Tibial artery (tissue), 4 donors: ENCODE results near the gene OCA2.

ENCODE experiments used
- DNase-seq, 2 donors: peaks; one replicate each; pipeline ENCODE4 v3.0.0-alpha.2; 2019
- H3K27ac ChIP-seq, 2 donors: fragments of 200-600 bp; sonication (generic) in 1 of 2; 1 replicate in 1 of 2; 2 replicates in 1 of 2; pipeline ENCODE4 v1.5.1; 2018 to 2019; ENCODE audit warnings: mild to moderate bottlenecking in 1 of 2
- H3K27me3 ChIP-seq, 2 donors: fragments of 200-600 bp; sonication (generic) in 1 of 2; one replicate each; pipeline versions ENCODE4 v1.5.1 to v1.6.0; 2016 to 2019
- H3K36me3 ChIP-seq, 3 donors: fragments of 200-600 bp; sonication (generic) in 2 of 3; one replicate each; pipeline ENCODE4 v1.5.1; 2016 to 2019; ENCODE audit warnings: mild to moderate bottlenecking in 2 of 3
- H3K4me1 ChIP-seq, 4 donors: fragments of 200-600 bp; sonication (generic) in 2 of 4; 1 replicate in 3 of 4; 2 replicates in 1 of 4; pipeline ENCODE4 v1.5.1; 2016 to 2019
- H3K4me3 ChIP-seq, 2 donors: fragments of 200-600 bp; sonication (generic) in 1 of 2; 1 replicate in 1 of 2; 2 replicates in 1 of 2; pipeline ENCODE4 v1.5.1; 2018 to 2019; ENCODE audit warnings: mild to moderate bottlenecking in 2 of 2
- H3K9me3 ChIP-seq, 3 donors: fragments of 200-600 bp; sonication (generic) in 1 of 3; one replicate each; pipeline ENCODE4 v1.5.1; 2016 to 2019
- intact Hi-C: fragments of 100-400 bp; cut with DNase I; formaldehyde crosslinking; loops from one replicate; pipeline ENCODE4 v1.15.0; 2023; ENCODE audit warnings: low total_unique reads
- TF ChIP-seq, protein P1 (sequence below), 2 experiments: fragments of 200-600 bp in 1 of 2; fragments of 450-650 bp in 1 of 2; IDR thresholded peaks; one replicate each; pipeline ENCODE4 v1.5.1; 2017 to 2019; ENCODE audit warnings: antibody characterized with exemption in 2 of 2, mild to moderate bottlenecking in 1 of 2, moderate library complexity in 1 of 2

OCA2 gene

DNA sequence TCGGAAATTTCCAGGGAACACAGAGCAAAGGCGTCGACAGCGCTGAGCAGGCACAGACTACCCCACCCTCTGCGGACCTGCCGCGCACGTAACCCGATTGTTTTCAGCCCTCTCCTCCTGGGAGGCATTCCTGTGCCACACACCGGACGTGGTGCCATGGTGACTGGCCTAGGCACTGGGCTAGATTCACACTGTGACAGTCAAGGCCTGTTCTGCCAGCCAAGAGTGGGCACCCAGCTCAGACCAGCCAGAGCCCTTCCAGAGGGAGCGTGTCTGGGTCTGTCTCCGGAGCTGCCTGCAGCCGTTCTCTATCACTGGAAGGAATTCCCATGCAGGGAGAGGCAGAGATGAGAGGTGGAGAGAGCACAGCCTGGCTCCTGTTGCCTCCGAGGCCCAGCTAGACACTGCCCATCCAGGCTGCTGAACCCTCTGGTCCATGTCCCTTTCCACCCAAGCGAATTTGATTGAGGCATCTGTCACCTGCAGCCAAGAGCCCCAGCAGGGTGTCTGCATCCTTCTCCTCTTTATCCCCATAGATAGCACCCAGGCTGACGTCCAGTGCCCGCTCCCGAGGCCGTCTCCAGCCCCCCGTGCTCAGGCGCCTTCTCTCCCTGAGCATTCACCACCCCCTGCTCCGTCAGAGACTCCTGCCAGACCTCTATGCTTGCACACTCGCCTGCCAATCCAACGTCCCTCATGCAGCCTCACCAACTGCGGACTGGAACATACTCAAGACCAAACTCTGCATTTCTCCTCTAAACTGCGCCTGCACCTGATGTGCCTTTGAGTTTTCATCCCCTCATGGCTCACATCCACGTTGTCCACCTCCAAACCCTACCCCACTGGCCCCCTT is 267.5 kb downstream of the OCA2 start:
- TF ChIP-seq, protein P1, sequence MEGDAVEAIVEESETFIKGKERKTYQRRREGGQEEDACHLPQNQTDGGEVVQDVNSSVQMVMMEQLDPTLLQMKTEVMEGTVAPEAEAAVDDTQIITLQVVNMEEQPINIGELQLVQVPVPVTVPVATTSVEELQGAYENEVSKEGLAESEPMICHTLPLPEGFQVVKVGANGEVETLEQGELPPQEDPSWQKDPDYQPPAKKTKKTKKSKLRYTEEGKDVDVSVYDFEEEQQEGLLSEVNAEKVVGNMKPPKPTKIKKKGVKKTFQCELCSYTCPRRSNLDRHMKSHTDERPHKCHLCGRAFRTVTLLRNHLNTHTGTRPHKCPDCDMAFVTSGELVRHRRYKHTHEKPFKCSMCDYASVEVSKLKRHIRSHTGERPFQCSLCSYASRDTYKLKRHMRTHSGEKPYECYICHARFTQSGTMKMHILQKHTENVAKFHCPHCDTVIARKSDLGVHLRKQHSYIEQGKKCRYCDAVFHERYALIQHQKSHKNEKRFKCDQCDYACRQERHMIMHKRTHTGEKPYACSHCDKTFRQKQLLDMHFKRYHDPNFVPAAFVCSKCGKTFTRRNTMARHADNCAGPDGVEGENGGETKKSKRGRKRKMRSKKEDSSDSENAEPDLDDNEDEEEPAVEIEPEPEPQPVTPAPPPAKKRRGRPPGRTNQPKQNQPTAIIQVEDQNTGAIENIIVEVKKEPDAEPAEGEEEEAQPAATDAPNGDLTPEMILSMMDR (IDR thresholded peaks at IDR 0.05), result no peak
- Histone ChIP-seq H3K9me3 (no peaks in the 10 kb centered on the region), H3K4me3 (no peak overlapping the region), H3K4me1 (no peaks in the 10 kb centered on the region), H3K27me3 (no peaks in the 10 kb centered on the region), H3K27ac (no peak overlapping the region), H3K36me3 (no peaks in the 10 kb centered on the region)
- DNase-seq, result no peak
- intact Hi-C loops, result no loop called here

DNA sequence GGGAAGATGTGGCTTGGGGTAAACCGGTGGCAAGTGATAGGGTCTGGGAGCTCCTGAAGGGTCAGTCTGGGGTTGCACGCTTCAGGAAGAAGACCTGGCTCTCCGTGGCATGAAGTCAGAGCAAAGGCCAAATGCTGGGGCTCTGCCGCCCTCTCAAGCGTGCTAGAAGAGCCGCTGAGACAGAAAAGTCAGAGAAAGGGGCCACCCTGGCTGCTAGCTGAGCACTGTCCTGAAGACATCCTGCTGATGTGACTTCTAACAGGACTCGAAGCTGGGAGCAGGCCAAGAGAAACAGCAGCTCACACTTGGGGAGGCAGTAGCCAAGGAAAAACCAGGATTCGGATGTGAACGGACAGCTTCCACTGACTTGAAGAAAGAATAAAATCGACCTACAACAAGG is 270.4 kb downstream of the OCA2 start:
- intact Hi-C loops, result no loop called here
- no peaks in the 10 kb centered on the region for H3K4me1 ChIP-seq
- no peak for DNase-seq
- no peaks in the 10 kb centered on the region for H3K27me3 ChIP-seq
- TF ChIP-seq, protein P1 (IDR thresholded peaks at IDR 0.05), result no peak
- no peak overlapping the region for H3K4me3 ChIP-seq
- H3K27ac ChIP-seq, result no peak overlapping the region
- no peaks in the 10 kb centered on the region for H3K36me3 ChIP-seq
- H3K9me3 ChIP-seq, result no peaks in the 10 kb centered on the region

- Histone ChIP-seq H3K4me3 (no peak overlapping the region), H3K9me3 (no peaks in the 10 kb centered on the region), H3K36me3 (no peaks in the 10 kb centered on the region), H3K4me1 (no peaks in the 10 kb centered on the region), H3K27me3 (no peaks in the 10 kb centered on the region), H3K27ac (no peak overlapping the region)
- intact Hi-C loops, result no loop called here
- TF ChIP-seq, protein P1 (IDR thresholded peaks at IDR 0.05), result no peak
- no peak for DNase-seq
Measured at GRCh38 chr15:27826902-27827714, 272.0 kb downstream of the OCA2 start.

DNA sequence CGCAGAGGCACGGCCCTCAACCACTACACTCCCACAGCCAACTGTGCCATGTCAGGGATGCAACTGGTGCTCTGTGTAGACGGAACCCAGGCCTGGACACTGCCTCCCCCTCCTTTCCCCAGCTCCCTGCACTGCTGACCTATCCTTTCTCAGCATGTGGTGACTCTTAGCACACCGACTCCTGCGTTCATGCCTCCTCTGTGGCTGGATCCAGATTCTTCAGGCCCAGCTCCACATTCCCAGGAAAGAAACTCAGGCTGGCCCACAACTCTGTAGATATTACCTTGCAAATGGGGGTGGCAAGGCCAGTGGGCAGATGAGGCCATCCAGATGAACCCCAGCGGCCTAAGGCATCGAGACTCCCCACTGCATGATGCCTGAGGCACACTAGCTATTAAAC is 272.7 kb downstream of the OCA2 start:
- Histone ChIP-seq H3K9me3 (no peaks in the 10 kb centered on the region), H3K36me3 (no peaks in the 10 kb centered on the region), H3K27me3 (no peaks in the 10 kb centered on the region), H3K4me1 (no peaks in the 10 kb centered on the region), H3K27ac (no peak overlapping the region), H3K4me3 (no peak overlapping the region)
- intact Hi-C loops, result no loop called here
- TF ChIP-seq, protein P1 (IDR thresholded peaks at IDR 0.05), result no peak
- DNase-seq, result no peak

DNA sequence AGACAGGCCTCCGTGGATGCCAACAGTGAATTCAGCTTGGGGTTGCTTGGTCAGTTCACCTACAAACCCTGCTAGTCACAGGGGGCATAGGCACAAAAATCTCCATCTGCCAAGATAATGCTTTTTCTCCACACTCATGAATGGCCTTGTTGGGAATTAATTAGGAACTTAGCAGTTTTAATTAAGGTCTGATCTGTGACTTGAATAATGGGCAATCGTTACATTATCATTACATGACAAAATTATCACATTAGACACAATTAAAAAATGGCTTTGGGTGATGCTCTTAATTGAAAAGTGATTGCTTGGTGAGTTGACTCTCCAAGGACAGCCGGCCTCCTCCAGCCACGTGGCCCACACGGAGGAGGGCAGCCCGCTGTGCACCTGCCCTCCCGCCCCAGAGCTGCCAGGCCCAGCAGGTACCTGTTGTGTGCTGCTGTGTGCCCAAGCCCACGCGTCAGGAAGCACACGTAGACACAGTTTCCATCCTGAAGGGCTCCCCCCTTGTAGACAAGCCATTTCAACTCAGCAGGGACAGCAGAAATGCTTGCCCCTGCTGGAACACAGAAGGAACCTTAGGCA is 274.2 kb downstream of the OCA2 start:
- TF ChIP-seq, protein P1 (IDR thresholded peaks at IDR 0.05), result no peak
- no peak for DNase-seq
- H3K36me3 ChIP-seq, result no peaks in the 10 kb centered on the region
- no peaks in the 10 kb centered on the region for H3K9me3 ChIP-seq
- H3K27ac ChIP-seq, result no peak overlapping the region
- no peaks in the 10 kb centered on the region for H3K4me1 ChIP-seq
- no peaks in the 10 kb centered on the region for H3K27me3 ChIP-seq
- no peak overlapping the region for H3K4me3 ChIP-seq
- intact Hi-C loops, result no loop called here
